Neural cell (in vitro differentiated cells): ENCODE measurements around the gene DNM1L.

Experiments
- CTCF ChIP-seq: fragments of 450-650 bp; IDR thresholded peaks from 2 replicates; pipeline ENCODE4 v1.5.1; 2014; ENCODE audit warnings: antibody characterized with exemption, mild to moderate bottlenecking, moderate library complexity; ENCODE audit not compliant: poor library complexity, severe bottlenecking
- EP300 ChIP-seq: fragments of 450-650 bp; conservative IDR thresholded peaks from 2 replicates; pipeline ENCODE4 v1.6.1; 2014; ENCODE audit warnings: antibody characterized with exemption, mild to moderate bottlenecking, moderate library complexity; ENCODE audit not compliant: poor library complexity, severe bottlenecking
- EZH2 ChIP-seq: fragments of 200-600, 300-800 bp; shearing (Covaris generic), sonication (generic); IDR thresholded peaks from 2 replicates; pipeline ENCODE4 v1.6.1; 2014; ENCODE audit warnings: antibody characterized with exemption, low read length, borderline replicate concordance, mild to moderate bottlenecking; ENCODE audit not compliant: insufficient read depth, poor library complexity, severe bottlenecking
- MXI1 ChIP-seq: fragments of 450-650 bp; conservative IDR thresholded peaks from 2 replicates; pipeline ENCODE4 v1.6.1; 2014; ENCODE audit warnings: antibody characterized with exemption, mild to moderate bottlenecking; ENCODE audit not compliant: poor library complexity, severe bottlenecking
- POLR2AphosphoS5 ChIP-seq: IDR thresholded peaks from 2 replicates; pipeline ENCODE4 v1.6.1; 2012
- RAD21 ChIP-seq: fragments of 450-650 bp; conservative IDR thresholded peaks from 2 replicates; pipeline ENCODE4 v1.6.1; 2014; ENCODE audit warnings: antibody characterized with exemption, mild to moderate bottlenecking, moderate library complexity
- REST ChIP-seq: IDR thresholded peaks from 2 replicates; pipeline ENCODE4 v1.6.1; 2012; ENCODE audit warnings: borderline replicate concordance
- SMC3 ChIP-seq: fragments of 450-650 bp; conservative IDR thresholded peaks from 2 replicates; pipeline ENCODE4 v1.6.1; 2014; ENCODE audit warnings: antibody characterized with exemption, mild to moderate bottlenecking, moderate library complexity; ENCODE audit not compliant: poor library complexity
- TAF1 ChIP-seq: IDR thresholded peaks from 2 replicates; pipeline ENCODE4 v1.6.1; 2012; ENCODE audit warnings: low read depth

GRCh38 chr12:32761716-32762115, 82.6 kb downstream of the DNM1L start:
- TF ChIP-seq CTCF = no peak
- no peak for TF ChIP-seq EP300
- no peak for TF ChIP-seq SMC3
- TF ChIP-seq RAD21 = no peak
- no peak for TF ChIP-seq TAF1
- no peak for TF ChIP-seq EZH2
- no peak for TF ChIP-seq REST
- no peak for TF ChIP-seq POLR2AphosphoS5
- TF ChIP-seq MXI1 = no peak
